ENCODE measurements around the gene KRTAP9-4.

The KRTAP9-4 gene

DNA sequence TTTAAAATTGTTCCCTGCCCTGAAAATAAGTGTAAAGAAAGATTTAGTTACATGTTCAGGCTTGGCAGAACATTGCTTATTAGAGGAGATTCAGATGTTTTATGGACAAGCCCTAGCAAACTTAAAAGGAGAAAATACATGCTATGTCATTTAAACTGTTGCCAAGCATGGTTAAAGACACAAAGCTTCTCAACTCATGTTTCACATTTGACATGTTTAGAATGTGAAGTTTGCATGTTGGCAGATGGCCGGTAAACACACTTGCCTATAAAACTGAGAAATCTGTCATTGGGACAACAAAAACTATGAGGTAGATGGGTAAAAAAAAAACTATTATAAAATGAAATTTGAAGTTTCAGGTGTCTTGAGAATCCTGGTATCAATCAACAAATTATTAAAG, 47.4 kb downstream of the KRTAP9-4 start:
- TF ChIP-seq, protein P1, sequence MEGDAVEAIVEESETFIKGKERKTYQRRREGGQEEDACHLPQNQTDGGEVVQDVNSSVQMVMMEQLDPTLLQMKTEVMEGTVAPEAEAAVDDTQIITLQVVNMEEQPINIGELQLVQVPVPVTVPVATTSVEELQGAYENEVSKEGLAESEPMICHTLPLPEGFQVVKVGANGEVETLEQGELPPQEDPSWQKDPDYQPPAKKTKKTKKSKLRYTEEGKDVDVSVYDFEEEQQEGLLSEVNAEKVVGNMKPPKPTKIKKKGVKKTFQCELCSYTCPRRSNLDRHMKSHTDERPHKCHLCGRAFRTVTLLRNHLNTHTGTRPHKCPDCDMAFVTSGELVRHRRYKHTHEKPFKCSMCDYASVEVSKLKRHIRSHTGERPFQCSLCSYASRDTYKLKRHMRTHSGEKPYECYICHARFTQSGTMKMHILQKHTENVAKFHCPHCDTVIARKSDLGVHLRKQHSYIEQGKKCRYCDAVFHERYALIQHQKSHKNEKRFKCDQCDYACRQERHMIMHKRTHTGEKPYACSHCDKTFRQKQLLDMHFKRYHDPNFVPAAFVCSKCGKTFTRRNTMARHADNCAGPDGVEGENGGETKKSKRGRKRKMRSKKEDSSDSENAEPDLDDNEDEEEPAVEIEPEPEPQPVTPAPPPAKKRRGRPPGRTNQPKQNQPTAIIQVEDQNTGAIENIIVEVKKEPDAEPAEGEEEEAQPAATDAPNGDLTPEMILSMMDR (IDR thresholded peaks at IDR 0.05; ENCODE audit: low read depth, low read length, missing control alignments), result no peak
- no peak overlapping the region for H3K4me3 ChIP-seq (replicated peaks; ENCODE audit: low read depth, low read length)
- DNase-seq (ENCODE audit: extremely low read depth, low read depth), result no peak

DNA sequence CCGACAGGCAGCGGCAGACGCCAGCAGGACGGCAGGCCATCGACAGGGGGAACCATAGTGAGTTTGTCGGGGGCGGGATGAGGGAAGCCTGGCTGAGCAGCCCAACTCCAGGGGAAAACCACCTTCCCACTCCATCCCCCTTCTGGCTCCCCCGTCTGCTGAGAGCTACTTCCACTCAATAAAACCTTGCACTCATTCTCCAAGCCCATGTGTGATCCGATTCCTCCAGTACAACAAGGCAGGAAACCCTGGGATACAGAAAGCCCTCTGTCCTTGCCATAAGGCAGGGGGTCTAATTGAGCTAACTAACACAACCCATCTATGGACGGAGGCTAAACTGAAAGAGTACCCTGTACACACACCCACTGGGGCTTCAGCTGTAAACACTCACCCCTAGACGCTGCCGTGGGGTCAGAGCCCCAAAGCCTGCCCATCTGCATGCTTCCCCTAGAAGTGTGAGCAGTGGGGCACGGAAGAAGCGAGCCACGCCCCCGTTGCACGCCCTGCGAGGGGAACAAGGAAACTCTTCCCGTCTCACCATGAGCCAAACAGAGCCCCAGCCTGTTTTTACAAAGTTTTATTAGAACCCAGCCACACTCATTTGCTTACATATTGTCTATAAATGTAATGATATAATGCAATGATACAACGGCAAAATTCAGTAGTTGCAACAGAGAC, 49.1 kb downstream of the KRTAP9-4 start:
- no peak overlapping the region for H3K4me3 ChIP-seq (replicated peaks; ENCODE audit: low read depth, low read length)
- TF ChIP-seq, protein P1 (IDR thresholded peaks at IDR 0.05; ENCODE audit: low read depth, low read length, missing control alignments), result no peak
- no peak for DNase-seq (ENCODE audit: extremely low read depth, low read depth)
